Psoas muscle (tissue), 8 donors: ENCODE results near the gene COL2A1. TPM values are rescaled to one million over a fixed set of nuclear protein-coding genes. Genes with fewer than 3 reads are reported as not detected.

Experiments
- ATAC-seq, 4 donors: fragments of 200-7000 bp; cut with Tn5 transposase; one replicate each; pipeline ENCODE4 v1.9.1; 2020; ENCODE audit warnings: moderate library complexity in 3 of 4, mild to moderate bottlenecking in 2 of 4
- DNase-seq, 2 donors: peaks; one replicate each; pipeline ENCODE4 v3.0.0-alpha.2; 2020
- H3K27ac ChIP-seq: fragments of 200-600 bp; one replicate; pipeline ENCODE4 v1.8.0; 2022
- H3K27me3 ChIP-seq, 3 donors: fragments of 200-600 bp in 1 of 3; one replicate each; pipeline versions ENCODE4 v1.6.1 to v1.8.0; 2013 to 2022; ENCODE audit warnings: low read length in 2 of 3, mild to moderate bottlenecking in 2 of 3, moderate library complexity in 1 of 3; ENCODE audit not compliant: insufficient read depth in 3 of 3
- H3K36me3 ChIP-seq, 2 donors: fragments of 200-600 bp in 1 of 2; one replicate each; pipeline versions ENCODE4 v1.6.1 to v1.8.0; 2013 to 2022; ENCODE audit warnings: low read depth in 1 of 2, mild to moderate bottlenecking in 1 of 2, moderate library complexity in 1 of 2; ENCODE audit not compliant: insufficient read depth in 1 of 2
- H3K4me1 ChIP-seq: fragments of 200-600 bp; one replicate; pipeline ENCODE4 v1.8.0; 2022
- H3K4me3 ChIP-seq: fragments of 200-600 bp; one replicate; pipeline ENCODE4 v1.8.0; 2022; ENCODE audit warnings: mild to moderate bottlenecking
- H3K9me3 ChIP-seq: fragments of 200-600 bp; one replicate; pipeline ENCODE4 v1.8.0; 2022
- CTCF ChIP-seq: fragments of 200-600 bp; IDR thresholded peaks from one replicate; pipeline ENCODE4 v1.8.0; 2022; ENCODE audit warnings: antibody characterized with exemption
- WGBS, 3 donors: extraction: QIAGEN DNeasy Blood & Tissue Kit; methylation state at CpG; one replicate each; pipeline versions ENCODE4 v1.1.6 to v1.1.7; 2013; 5-methylcytosine and 5-hydroxymethylcytosine counted together
- intact Hi-C, 2 donors: fragments of 100-400 bp; cut with DNase I; formaldehyde crosslinking; loops; one replicate each; pipeline versions ENCODE4 v1.11.0 to v1.14.2; 2022
- polyA plus RNA-seq, 3 donors: library from polyadenylated mRNA; stranded (reverse); fragments of 200-250 nt; gene quantifications; one replicate each; pipeline ENCODE4 v1.2.3, GENCODE V29; 2013
- total RNA-seq, 4 donors: library from RNA; stranded (reverse); fragmentation: NEBNext Ultra II Directional in 2 of 4; extraction: Animal tissue kit (Norgen Biotek cat#: 25700) in 2 of 4; gene quantifications; one replicate each; pipeline versions ENCODE4 v1.2.1 to v1.2.4, GENCODE V29; 2021 to 2023
- donor health status: healthy with polysubstance abuse.
- donor health status: DM: no; HTN: no; CAD: no; lungs with moderate emphysema.
- donor health status: Bipolar disorder and iron deficiency.
- donor health status: healthy.
- donor health status: DM: yes; HTN: yes; CAD: no.
- donor health status: DM: no; HTN: no; CAD: no.
- donor health status: DM: no; HTN: no; CAD: no.
- donor health status: DM: yes; HTN: yes; CAD: no.

COL2A1 gene
- total and polyA plus RNA-seq, 7 donors = 0.06 to 0.41 (median 0.07) TPM; not detected in 4

DNA sequence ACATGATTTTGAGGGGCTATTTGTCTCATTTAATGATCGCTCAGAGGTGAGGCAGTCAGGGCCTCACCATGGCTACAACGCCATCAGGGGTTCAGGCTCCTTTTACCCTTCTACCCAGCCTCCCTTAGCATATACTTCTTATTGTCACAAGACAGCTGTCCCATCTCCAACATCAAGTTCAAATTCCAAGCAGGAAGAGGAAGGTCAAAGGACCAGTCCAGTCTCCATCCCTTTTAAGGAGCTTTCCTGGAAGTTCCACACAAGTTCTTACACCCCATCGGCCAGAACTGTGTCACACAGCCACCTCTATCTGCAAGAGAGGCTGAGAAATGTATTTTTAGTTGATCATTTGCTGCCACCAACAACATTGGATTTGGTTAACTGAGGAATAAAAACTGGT, 49.2 kb downstream of the COL2A1 start:
- no peak for ATAC-seq
- no peaks in the 10 kb centered on the region for H3K9me3 ChIP-seq
- no peaks in the 10 kb centered on the region for H3K27me3 ChIP-seq
- no peak for TF ChIP-seq CTCF
- no peaks in the 10 kb centered on the region for H3K36me3 ChIP-seq
- no peaks in the 10 kb centered on the region for H3K4me1 ChIP-seq
- 78 to 90% (median 86%) methylated on average over 3 of the region's 3 CpGs for WGBS, 3 donors
- intact Hi-C loops = loop anchor here in 1 of 2 donors (2.0 kb wide), 1 partner anchor 48 kb away; no protein-coding TSS in a partner anchor
- DNase-seq = no peak
- H3K4me3 ChIP-seq = no peak overlapping the region
- no peak overlapping the region for H3K27ac ChIP-seq

DNA sequence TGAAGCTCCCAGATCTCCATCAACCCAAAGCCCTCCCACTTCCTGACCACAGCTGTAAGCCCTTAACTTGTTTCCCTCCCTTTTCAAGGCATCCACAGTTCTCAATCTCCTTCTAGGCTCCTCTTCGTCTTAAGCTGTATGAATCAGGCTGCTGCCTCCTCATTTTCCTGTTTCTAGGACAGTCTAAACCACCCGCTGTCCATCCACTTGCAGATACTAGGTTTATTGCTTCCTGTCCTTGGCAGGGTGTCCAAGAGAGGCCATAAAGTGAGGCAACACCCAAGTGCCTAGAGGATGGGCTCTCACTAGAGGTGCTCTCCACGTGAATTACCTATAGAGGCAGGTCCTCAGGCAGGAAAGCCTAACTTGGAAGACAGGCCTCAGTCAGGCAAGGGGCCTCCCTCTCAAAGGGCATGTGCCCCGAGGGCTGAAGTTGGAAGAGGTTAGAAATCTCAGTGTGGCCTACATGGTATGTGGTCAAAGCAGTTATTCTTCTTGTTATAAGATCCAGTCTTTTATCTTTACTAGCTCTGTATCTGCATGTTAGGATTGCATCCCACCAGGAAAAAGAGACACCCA, 49.7 kb downstream of the COL2A1 start:
- no peaks in the 10 kb centered on the region for H3K4me1 ChIP-seq
- intact Hi-C loops = loop anchor here in 1 of 2 donors (2.0 to 5.0 kb wide), 3 partner anchors 48 to 237 kb away; no protein-coding TSS in a partner anchor
- H3K9me3 ChIP-seq = no peaks in the 10 kb centered on the region
- no peak overlapping the region for H3K4me3 ChIP-seq
- DNase-seq = no peak
- 82 to 83% (median 83%) methylated on average over 4 of the region's 4 CpGs for WGBS, 3 donors
- H3K27me3 ChIP-seq = no peaks in the 10 kb centered on the region
- H3K27ac ChIP-seq = no peak overlapping the region
- no peak for ATAC-seq
- TF ChIP-seq CTCF = no peak
- no peaks in the 10 kb centered on the region for H3K36me3 ChIP-seq

DNA sequence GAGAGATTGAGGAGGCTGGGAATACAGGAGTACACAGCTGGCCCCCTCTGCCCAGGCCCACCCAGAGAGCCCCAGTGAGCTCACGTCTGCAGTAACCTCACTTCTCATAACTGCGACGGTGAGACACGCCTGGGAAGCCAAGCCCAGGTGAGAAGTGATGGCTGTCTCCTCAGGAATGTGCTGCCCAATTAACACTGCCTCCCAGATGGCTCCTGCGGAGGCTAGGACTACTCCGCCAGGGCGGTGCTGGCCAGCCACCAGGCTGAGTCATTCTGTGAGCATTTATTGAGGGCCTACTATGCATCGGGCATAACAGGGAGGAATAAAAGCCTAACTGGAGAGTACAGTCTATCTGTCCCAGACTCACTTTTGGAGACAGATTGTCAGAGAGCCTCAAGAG, 50.2 kb downstream of the COL2A1 start:
- 86 to 91% (median 89%) methylated on average over 8 of the region's 8 CpGs for WGBS, 3 donors
- Histone ChIP-seq H3K9me3 (no peaks in the 10 kb centered on the region), H3K4me1 (no peaks in the 10 kb centered on the region), H3K27ac (no peak overlapping the region), H3K27me3 (no peaks in the 10 kb centered on the region), H3K4me3 (no peak overlapping the region), H3K36me3 (no peaks in the 10 kb centered on the region)
- intact Hi-C loops = loop anchor here in 1 of 2 donors (2.0 to 5.0 kb wide), 3 partner anchors 47 to 237 kb away; no protein-coding TSS in a partner anchor
- TF ChIP-seq CTCF = no peak
- ATAC-seq = no peak
- no peak for DNase-seq

- Histone ChIP-seq H3K4me1 (no peaks in the 10 kb centered on the region), H3K9me3 (no peaks in the 10 kb centered on the region), H3K27me3 (no peaks in the 10 kb centered on the region), H3K27ac (no peak overlapping the region), H3K4me3 (no peak overlapping the region), H3K36me3 (no peaks in the 10 kb centered on the region)
- no peak for TF ChIP-seq CTCF
- intact Hi-C loops = loop anchor here in 1 of 2 donors (5.0 kb wide), 2 partner anchors 84 to 234 kb away; no protein-coding TSS in a partner anchor
- DNase-seq (no peak), ATAC-seq (no peak)
- WGBS, 3 donors = 65 to 81% (median 66%) methylated on average over 8 of the region's 8 CpGs
Measured at GRCh38 chr12:47950856-47951468, 53.3 kb downstream of the COL2A1 start.
